CD4-positive, alpha-beta T cell treated with Interleukin-1 beta for 1 hour (primary cell): Measurements from ENCODE around the gene LOXHD1.

Experiments
- DNase-seq, 2 donors: peaks; one replicate each; pipeline ENCODE4 v3.0.0-alpha.2; 2020 to 2022

Gene LOXHD1

DNA sequence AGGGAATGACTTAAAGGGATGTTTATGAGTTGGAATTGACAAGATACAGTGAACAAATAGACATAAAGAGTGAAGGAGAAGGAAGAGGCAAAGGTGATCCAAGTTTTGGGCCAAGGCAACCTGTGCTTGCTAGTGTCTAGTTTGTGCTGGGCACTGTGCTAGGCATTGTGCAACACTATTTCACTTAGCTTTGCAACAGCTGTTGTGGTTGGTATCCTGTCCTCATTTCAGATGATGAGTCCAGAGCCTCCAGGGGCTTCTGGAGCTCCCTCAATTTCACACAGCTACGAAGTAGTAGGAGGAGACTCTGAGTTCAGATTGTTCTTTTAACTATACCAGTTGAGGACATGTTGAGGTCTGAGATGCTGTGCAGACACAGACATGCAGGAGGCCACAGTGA, 18.1 kb upstream of the LOXHD1 start:
- DNase-seq, result no peak

DNA sequence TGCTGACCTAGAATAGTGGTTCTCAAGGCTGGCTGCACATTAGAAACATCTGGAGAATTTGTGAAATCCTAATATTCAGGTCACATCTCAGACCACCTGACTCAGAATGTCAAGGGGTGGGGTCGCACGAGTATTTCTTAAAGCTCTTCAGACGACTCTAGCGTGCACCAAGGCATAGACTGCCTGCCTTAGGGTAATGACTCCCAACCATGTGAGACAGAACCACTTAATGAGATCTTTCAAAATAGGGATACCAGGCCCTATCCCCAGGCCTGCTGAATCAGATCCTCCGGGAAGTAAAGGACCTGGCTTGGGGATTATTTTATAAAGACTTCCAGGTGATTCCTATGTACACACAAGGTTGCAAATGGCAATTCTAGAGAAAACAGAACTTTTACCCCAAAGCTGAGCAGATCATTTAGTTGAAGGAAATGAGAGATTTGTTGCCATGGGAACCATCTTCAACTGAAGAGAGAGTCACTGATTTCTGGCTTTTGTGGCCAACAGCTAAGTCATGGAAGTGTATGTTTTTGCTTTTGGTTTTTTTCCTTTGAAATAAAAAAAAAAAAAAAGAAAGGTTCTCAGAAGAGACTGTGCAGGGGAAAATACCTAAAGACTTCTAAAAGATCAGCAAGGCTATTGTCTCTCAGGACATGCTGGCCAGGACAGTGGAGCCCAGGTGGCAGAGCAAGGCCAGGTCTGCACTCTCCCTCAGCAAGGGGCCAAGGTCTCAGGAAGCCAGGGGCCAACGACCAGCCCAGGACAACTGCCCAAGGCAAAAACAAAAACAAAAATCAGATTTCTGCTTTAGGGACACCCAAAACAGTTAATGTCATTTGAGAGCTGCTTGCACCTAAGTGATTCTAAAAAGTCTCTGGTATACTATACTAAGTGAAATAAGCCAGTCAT, 15.3 kb upstream of the LOXHD1 start:
- peak in 1 of 2 donors; percentile 34 for DNase-seq

DNA sequence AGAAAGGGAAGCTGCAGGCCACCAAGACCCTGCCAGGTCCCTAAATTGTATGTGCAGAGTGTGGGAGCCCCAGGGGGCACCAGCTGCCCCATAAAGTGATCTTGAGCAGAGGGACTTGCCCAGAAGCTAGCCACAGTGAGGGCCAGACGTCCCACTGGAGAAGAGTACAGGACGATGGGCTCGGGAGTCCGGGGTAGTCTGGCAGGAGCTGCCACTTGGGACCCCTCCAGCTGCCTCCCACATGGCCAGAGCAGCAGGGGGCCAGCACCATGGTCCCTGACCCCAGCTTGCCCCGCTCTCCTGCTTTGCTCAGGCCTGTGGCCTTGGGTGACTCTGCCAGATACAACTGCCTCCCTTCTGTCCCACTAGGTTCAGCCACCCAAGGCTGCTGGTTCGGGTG, 11.7 kb upstream of the LOXHD1 start:
- no peak for DNase-seq

DNA sequence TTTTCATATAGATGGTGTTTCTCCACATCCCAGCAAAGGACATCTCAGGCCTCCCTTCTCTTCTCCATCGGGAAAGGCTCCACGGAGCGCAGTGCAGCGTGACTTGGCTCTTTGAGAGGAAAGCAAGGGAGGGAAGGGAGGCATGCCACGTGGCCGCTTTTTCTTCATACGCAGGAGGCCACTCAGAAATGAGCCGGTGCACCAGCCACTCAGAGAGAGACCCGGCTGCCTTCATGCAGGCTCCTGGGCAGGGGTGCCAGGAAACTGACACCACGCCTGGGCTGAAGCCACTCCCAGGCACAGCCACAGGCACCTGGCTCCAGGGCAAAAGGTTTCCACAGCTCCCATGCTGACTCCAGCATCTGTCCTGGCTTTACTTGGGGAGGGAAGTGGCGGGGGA, 11.1 kb upstream of the LOXHD1 start:
- no peak for DNase-seq

DNA sequence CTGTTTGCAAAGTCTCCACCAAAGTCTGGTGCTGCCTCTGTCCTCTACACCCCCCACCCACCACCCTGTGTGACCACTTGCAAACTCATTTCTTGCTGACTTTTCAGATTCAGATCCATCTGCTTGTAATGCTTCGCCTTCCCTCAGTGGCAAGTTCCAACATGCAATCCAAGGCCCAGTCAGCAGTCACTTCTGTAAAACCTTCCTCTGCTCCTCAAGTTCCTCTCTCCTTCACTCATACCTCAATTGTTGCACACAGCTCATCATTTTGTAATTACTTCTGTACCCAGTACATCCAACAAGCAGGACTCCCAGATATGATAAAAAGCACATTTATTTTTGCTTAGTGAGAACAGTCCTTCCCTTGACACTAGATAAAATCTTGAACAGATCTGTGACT, 6.5 kb upstream of the LOXHD1 start:
- DNase-seq, result no peak

DNA sequence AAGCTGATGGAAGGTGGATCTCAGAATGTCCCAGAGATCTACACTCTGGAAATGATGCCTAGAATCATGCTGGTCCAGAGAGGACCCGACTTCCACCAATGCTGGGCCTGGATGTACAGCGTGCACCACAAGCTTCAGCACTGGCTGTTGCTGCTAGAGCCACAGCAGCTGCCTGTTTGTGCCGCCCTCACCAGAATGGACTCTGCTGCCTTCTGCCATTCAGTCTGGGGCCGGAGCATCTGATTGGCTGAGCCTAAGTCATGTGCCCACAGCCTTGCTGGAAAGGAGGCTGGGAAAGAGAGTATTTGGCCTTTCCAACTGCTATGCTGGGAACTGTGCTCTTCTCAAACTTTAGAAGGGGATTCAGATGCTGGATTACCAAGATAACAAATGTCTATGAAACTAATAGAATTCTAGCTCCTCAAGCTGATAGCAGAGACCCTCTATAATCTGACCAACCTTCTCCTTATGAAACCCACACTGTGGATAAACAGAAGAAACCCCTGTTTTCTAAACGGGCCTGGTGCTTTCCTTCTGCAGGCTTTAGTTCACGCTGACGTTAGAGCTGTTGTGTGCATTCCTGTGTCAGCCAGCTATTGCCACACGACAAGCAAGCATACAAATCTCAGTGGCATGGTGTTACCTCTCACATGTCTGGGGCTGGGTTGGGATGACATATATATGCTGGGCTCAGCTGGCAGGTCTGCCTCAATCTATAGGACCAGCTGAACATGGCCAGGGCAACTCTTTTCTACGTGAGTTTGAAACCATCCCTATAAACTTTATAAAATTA, 4.1 kb upstream of the LOXHD1 start:
- no peak for DNase-seq

DNA sequence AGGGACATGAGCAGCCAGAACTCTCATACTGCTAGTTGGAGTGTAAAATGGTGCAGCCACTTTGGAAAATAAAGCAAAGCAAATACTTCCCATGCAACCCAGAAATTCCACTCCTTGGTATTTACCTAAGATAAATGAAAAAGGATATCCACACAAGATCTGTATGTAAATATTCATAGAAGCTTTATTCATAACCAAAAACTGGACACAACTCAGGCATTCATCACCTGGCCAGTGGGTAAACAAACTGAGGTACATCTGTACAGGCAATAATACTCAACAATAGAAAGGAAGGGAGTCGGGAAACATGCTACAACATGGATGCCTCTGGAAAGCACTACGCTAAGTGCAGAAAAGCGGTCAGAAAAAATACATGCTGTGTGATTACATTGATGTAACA, 2.5 kb upstream of the LOXHD1 start:
- DNase-seq, result no peak

DNA sequence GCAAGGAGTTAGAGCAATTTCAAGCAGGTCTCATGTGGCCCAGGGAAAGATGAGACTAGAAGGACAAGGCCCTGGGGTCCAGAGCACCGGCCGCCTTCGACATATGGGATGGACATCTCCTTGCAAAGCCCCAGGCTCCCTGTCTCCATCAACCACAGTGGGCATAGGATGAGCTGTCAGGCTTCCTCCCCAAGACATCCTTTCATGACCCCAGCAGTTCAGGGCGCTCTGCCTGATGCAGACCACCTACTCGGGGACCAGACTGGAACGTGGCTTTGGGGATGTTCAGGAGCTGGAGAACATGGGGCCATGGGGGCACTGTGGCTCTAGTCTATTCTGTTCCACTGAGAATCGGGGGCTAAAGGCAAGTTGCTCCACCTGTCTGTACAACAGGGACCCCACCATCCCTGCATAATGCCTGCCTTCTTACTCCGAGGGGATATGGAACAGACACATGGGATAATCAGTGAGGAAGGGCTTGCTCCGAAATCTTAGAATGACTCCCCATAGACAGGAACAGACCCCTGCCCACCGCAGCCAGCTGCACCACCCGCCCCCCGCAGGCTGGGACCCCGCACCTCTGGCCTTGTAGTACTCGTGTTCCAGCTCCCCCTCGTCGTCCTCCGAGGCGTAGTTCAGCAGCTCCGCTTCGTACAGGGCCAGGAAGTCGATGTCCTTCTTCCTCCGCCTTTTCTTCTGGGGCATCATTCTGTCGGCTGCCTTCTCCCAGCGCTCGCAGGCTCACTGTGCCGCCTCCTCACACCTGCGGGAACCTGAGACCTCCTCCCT, 500 bp downstream of the LOXHD1 start:
- DNase-seq, result no peak

DNA sequence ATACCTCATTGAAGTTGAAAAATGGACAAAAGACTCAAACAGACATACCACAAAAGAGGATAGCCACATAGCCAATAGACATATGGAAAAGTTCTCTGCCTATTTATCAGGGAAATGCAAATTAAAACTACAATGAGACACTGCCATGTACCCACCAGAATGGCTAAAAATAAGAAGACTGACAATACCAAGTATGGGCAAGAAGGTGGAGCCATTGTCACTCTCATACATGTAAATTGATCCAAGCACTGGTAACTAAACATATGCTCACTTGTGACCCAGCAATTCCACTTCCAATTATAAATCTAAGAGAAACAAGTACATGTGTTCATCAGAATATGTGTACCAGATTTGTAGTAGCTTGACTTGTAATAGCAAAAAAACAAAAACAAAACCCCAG, 4.6 kb downstream of the LOXHD1 start:
- DNase-seq, result no peak

DNA sequence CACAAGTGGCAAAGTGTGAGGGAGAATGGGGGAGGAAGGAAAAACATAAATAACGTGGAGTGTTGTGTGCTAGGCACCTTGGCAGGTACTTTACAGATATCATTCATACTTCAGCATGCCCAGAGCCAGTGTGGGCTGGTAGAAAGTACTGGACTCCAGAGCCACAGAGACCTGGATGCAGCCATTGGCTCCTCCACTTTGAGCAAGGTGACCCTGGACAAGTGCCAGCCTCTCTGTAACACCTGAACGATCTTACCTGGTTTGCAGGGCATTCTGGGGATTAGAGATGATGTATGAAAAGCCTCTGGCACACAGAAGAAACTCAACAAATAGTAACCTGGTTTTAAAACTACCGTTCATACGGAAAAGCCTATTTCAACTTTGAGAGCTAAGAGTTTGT, 6.3 kb downstream of the LOXHD1 start:
- DNase-seq, result no peak

DNA sequence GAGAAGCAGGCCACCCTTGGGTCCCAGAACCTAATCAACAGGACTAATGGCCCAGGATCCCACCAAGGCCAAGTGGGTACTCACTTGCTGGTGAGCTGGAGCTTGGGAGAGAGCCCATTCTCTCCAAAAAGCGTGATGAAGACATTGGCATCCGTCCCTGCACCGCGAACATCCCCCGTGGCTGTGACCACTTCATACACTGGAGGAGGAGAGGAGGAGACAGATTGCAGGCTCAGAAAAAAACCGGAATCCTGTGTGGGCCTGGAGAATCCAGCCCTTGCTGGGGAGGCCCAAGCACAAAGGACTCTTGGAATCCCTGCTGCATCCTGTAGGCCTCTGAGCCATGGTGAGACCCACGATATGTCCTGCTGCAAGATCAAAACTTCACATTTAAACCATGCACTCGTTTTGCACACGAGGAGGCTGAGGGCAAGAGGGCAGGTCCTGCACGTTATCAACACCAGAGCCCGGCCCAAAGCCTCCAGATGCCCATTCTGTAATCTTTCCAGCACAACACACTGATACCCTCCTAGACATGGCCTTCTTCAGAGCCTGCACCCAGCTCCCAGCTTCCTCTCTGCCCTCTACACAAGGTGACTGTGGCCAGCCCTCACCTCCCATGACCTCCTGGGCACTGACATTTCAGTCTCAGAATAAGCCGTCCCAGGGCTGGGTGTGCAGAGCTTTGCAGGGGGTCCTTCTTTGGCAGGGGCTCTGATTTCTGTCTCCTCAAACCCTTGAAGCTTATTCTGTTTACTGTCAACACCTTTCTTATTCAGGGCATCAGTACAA, 7.8 kb downstream of the LOXHD1 start:
- no peak for DNase-seq

DNA sequence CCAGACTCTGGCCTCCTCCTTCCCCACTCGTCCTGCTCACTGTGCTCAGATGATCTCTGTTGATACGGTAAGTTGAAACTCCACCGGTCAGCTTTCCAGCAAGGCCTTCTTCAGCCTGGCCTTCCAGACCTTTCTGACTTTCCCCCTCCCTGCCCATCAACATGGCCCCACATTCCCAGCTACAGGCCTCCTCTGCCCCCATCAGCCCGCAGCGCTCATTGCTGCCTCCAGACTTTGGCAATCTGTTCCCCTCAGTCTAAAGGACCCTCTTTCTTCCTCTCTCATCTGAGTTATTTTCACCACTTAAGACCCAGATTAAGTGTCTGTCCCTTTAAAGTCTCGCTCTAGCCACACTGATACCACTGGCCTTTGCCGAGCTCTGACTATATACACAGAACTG, 10.6 kb downstream of the LOXHD1 start:
- DNase-seq, result no peak

DNA sequence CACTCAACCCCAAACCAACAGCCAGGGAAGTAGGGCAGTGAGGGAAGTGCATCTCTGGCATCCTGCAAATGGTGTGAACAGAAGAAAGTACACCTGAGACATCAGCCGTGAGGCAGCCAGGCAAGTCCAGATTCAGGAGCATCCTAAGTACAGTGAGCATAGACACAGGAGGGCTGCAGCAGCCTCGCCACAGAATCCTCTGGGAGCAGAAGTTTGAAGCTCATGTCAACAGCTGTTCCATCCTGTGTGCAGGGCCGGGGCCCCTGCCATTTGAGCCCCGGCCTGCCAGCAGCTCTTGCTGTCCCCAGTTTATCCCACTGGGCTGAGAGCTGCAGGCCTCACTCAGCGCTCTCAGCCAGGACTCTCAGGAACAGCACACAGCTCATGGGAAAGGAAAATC, 14.5 kb downstream of the LOXHD1 start:
- no peak for DNase-seq

DNA sequence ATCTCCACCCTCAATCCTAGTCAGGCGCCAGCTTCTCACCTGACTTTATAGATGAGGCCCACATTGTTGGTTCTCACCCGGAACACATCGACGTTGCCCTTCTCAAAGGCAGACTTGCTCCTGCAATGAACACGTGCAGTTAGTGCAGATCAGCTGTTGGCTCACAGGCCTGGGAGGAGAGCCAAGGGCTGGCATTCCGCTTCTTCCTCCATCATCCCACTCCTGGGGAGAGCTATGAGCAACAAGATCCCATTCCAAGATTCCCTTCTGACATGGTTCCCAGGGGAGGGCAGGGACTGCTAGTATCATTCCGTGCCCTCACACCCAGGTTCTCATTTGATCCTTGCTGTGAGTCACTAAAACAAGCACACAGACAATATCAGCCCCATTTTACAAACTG, 15.1 kb downstream of the LOXHD1 start:
- no peak for DNase-seq

DNA sequence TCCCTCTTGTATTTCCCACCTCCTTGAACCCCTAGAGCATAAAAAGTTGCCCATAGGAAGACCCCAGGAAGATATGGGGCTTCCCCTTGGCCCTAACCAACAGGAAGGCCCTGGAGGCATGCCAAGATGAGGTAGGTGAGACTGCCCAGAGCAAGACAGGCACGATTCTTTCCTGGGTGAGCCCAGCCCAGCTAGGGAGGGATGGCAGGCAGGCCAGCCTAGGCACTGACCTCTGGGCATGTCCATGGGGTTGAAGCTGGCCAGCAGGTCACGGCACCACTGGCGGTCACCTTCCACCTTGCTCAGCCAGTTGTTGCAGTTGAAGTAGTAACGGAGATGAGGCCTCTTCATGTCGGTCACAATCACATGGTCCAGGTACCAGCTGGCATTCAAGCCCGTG, 17.6 kb downstream of the LOXHD1 start:
- DNase-seq, result no peak

DNA sequence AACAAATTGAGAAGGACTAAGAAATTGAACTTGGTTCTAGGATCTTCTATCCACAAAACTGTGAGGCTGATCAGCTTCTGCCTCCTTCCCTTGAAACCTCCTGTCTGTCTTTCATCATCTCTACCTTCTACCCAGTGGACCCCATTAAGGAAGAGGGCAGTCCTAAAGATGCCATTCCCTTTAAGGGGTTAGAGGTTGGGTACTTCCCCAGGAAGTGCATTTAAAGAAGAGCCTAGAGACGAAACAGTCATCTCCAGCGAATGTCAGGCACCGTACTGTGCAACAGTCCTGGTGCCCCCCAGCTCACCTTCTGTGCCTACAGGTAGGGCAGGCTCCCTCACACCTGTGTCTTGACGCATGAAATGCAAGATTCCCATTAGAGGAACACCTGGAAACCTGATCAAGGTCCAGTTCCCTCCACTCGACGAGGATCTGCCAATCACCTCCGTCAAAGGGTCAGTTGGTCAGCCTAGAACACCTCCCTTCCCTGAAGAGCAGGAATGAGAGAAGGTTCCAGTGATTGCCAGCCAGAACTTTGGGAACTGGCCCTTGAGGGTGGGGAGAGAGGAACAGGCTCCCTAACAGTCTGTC, 20.9 kb downstream of the LOXHD1 start:
- DNase-seq, result no peak

DNA sequence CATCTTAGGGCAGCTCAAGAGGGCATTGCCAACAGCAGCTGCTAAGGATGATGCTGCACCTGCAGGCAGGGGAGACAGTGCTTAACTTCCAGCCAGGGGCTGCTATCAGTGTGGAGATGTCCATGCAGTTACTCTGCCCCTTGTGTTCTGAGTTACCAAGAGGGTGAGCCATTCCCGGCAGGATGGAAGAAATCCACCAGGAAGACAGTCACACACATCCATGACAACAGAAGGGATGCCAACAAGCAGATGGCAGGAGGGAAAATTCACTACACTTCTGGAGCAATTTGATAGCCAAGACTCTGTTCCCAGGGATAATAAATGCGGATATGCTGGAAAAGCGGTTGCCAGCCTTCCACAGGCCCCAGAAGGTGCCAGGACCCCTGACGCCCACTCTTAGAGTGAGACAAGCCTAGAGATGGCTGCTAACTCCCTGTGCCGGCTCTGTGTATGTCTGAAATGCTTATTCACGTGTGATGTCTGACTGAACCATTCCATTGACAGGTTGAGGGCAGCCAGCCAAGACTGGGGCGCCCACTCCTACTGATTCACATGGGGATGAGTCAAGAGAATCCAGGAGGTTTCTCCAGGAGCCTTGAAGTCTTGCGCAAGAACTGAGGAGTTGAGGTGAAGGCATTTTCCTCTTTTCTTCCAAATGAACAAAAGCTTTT, 24.5 kb downstream of the LOXHD1 start:
- no peak for DNase-seq

DNA sequence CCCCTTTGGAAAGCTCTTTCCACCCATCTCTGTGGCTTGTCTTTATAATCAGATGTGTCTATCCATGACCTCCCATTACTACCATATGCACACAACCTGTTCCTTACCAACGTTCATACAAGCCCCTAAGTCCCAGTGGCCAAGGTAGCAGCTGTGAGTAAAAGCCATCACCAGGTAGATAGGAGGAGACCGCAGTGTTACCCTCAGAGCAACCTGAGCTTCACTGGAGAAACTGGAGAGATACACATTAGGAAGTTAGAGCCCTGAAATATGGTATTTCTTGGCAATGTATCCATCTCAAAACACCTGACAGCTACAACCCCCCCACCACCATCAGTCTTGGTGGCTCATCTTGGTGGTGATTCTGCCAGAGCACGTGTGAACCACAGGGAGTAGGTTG, 26.0 kb downstream of the LOXHD1 start:
- no peak for DNase-seq

DNA sequence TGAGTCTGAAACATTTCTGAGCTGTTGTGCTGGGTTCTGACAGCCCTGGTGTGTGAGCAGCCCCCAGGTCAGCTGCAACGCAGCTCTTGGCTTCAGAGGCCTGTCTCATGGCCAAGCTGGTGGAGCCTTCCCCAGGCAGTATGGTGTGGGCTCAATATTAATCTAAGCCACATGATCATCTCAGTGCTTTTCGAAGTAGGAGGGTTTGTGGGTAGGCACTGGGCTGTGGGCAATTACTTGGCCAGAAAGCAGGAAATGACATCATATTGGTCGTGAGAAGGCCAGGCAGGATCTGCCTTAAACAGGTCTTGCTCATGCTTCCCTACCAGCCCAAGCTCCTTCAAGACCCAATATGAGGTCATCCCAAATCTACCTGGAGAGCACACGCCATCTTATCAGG, 26.9 kb downstream of the LOXHD1 start:
- no peak for DNase-seq

DNA sequence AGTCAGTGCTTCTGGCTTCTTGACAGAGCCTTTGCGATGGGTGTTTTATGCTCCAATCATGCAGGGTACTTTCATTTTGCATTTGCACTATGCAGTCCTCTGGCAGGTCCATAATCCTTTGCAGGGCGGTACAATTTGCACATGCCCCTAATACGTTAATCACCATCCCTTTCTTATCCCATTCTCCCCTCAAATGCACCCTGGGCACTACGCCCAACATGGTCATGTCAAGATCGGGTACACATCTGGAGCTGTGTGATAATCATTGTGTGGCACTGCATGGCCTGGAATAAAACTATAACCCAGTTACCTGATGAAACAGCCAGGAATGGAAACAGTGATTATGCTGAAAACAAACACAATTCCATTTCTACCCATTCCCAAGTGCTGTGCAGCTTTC, 27.7 kb downstream of the LOXHD1 start:
- DNase-seq, result no peak

DNA sequence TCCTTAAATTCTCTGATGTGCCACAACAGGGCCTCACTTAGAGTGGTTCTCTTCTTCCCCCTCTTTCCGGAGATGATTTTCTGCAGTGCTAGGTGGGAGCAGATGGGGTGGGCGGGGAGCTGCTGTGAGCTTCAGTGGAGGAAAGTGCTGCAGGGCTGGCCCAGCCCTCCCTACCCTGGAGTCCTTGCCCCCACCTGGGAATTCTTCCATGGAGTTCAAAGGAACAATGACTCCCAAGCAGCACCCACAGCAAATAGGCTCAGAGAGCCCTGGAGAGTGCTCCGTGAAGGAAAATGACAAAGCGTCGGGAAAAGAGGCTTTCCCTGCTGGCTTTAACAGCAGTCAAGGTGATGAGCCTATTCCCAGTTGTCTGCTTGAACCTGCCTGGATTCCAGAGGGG, 28.8 kb downstream of the LOXHD1 start:
- DNase-seq, result no peak

DNA sequence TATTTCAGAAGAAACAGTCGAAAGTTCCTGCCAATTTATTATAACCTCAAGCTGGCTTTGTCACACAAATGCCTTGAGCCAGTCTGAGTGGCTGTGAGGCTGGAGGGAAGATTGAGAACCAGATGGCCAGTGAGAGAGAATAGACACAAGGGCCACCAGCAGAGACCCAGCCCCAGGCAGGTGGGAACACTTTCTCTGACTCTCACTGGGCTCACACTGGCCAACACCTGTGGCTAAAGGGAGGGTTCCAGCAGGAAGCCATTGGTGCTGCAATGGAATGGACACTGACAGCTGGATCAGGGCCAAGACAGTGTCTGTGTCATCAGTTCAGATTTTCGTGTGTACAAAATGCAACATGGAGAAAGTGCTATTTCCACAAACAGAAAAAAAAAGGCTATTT, 29.9 kb downstream of the LOXHD1 start:
- no peak for DNase-seq
